ENCODE measurements around the gene RNF133. TPM values are rescaled to one million over a fixed set of nuclear protein-coding genes. Genes with fewer than 3 reads are reported as not detected.

RNF133 gene, protein sequence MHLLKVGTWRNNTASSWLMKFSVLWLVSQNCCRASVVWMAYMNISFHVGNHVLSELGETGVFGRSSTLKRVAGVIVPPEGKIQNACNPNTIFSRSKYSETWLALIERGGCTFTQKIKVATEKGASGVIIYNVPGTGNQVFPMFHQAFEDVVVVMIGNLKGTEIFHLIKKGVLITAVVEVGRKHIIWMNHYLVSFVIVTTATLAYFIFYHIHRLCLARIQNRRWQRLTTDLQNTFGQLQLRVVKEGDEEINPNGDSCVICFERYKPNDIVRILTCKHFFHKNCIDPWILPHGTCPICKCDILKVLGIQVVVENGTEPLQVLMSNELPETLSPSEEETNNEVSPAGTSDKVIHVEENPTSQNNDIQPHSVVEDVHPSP
- total RNA-seq = 0.41 TPM

- DNase-seq (ENCODE audit: low spot score in 2 of 2) (no peak), FAIRE-seq (no peak)
Measured at GRCh38 chr7:122699017-122699416, at the start of gene RNF133. RNF133 (minus strand) TSS chr7:122699117; CDS start chr7:122698918, 199 bp downstream.

DNA sequence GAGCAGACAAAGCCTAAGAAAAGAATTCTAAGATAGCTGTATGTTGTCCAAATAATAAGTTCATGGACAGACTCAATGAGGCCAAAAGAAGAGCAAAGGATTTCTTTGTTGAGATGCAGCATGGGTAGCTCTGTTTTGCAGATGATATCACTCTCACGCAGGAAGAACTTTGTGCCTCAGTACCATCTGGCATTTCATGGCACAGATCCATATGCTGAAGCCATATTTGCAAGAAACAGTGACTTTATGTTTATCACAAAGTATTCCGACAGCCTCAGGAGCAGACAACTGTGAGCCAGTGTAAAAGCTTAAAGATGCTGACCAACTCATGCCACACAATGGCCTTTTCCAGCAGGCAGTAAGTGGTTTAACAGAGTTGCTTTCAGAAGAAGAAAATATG is 49.3 kb upstream of the RNF133 start:
- DNase-seq (ENCODE audit: low spot score in 2 of 2) (no peak), FAIRE-seq (no peak)

DNA sequence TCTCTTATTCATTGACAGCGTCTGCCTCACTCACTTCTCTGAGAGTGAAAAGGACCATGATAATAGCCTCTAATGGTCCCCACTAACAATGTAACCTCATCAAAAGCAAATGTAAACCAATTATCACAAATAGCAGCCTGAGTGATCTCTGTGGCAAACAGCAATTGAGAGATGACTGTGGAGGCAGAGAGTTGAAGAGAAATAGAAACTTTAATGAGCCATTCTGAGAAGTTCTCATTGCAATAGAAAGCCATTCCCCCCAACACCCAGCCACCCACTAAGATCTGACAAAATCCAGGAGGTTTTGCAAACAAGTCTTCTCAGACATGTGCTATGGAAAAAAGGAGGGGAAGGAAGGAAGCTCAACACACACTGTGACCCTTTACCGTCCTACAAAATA is 48.0 kb upstream of the RNF133 start:
- FAIRE-seq = no peak
- no peak for DNase-seq (ENCODE audit: low spot score in 2 of 2)

- DNase-seq (ENCODE audit: low spot score in 2 of 2) = no peak
Measured at GRCh38 chr7:122743211-122743610, 44.3 kb upstream of the RNF133 start.

DNA sequence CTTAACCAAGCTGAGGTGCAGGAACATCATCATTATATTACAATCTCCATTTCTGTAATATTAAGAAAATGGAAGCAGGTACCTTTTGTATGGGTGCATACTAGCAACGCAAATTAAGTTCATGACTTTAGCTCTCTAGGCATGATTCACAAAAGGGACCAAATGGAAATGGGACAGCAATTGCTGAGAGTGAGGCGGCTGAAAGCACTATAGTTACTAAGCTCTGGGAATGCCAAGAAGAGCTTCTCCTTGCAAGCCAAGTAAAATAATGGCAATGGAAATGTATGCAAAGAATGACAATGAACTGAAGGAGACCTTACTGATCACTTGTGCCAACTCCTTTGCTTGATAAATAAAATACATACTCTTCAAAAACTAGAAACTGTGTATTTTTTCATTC is 40.0 kb upstream of the RNF133 start:
- no peak for DNase-seq (ENCODE audit: low spot score in 2 of 2)
- no peak for FAIRE-seq

More at GRCh38 chr7:122743211-122743610, 44.3 kb upstream of the RNF133 start:
- FAIRE-seq = no peak

DNA sequence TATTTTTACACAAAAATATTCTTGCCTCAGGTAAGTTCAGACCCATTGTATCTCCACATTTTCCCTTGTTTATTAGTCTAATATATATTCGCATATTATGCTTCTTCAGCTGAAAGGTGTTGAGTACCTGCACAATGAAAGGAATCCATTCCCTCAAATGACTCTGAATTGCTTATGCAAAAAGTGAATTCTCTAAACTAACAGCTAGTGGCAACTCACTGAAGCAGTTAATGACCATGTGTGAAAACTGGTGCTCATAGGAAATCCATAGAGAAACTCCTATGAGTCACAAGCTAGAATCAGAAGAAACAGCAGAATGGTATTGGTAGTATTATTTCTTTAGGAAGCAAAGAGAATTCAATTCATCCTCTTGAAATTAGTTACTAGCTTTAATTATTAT is 37.3 kb upstream of the RNF133 start:
- DNase-seq (ENCODE audit: low spot score in 2 of 2) = no peak

GRCh38 chr7:122727759-122728158 is 28.8 kb upstream of the RNF133 start:
- no peak for FAIRE-seq
- DNase-seq (ENCODE audit: low spot score in 2 of 2) = no peak

More for the DNA sequence above, 37.3 kb upstream of the RNF133 start:
- FAIRE-seq = no peak

DNA sequence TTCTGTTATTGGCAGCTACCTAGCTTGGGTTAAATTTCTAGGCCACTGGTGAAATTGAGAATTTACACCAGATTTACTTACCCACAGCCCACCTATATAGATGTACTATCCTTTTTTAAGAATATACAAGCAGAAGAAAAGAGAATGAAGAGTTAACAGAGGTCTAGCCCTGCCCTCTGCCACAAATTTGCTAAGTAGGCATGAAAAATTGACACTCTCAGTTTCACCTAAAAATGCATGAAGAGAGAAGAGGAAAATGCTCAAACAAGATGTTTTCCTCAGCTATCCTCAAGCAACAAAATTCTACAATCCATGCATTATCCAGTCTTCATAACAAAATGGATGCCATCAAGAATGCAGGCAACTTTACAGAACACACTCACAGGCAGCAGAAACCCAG is 28.4 kb upstream of the RNF133 start:
- FAIRE-seq (no peak), DNase-seq (ENCODE audit: low spot score in 2 of 2) (no peak)

DNA sequence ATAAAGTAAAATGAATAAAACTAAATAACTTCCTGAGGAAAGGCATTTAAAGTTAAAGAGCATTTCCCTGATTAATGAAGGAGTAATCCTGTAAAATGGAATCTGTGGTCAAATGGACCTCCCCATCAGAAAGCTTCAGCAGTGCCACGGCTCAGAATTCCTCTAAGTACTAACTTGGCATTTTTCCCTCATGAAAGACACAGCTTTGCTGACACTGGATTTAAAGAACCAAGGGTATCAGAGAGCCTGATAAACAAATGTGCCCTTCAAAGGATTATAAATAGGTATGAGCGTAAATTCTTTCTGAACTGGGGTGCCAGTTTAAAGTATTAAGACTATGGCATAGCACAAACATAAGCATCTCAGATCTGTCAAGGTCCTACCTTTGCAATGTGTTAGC is 28.0 kb upstream of the RNF133 start:
- DNase-seq (ENCODE audit: low spot score in 2 of 2) (no peak), FAIRE-seq (no peak)

DNA sequence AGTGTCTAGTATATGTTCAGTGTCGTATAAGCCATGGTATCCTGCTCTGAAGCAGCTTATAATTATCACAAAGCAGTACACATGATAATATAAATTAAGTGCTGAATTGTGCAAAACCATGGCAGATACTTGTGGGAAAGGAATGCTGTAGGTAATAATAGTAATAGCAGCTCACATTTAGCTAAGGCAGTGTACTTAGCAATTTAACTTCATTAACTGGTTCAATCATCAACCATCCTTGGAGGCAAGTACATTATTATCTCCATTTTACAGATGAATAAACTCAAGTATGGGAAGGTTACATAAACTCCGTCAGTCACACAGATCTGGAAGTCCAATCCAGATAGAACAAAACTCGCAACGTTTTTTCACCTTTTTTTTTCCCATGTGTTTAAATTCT is 25.4 kb upstream of the RNF133 start:
- DNase-seq (ENCODE audit: low spot score in 2 of 2) (no peak), FAIRE-seq (no peak)

DNA sequence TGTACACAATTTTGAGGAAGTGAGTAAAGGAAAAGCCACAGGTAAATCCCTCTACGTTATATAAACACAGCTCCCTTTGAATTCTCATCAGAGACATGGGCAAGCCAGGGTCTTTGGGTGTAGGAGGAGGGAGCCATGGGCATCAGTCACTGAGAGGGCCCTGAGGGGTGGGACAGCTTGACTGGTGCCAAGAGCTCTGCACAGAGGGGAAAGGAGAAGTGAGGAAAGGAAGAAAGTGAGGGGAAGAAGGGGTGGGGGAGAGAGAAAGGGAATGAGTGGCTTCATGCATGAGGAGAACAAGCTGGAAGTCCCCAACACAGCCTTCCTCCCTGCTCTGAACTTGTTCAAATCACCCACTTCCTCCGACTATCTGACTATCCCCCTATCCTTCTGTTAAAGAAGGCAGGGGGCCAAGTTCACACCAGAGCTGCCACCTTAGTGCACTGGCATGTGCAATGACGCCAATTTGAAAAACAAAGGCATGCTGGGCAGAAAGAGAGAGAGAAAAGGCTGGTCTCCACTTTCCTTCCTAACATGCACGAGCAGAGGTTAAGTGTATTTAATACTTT is 20.2 kb upstream of the RNF133 start:
- FAIRE-seq (no peak), DNase-seq (ENCODE audit: low spot score in 2 of 2) (no peak)

- FAIRE-seq (no peak), DNase-seq (ENCODE audit: low spot score in 2 of 2) (no peak)
Measured at GRCh38 chr7:122717356-122718089, 18.6 kb upstream of the RNF133 start.

DNA sequence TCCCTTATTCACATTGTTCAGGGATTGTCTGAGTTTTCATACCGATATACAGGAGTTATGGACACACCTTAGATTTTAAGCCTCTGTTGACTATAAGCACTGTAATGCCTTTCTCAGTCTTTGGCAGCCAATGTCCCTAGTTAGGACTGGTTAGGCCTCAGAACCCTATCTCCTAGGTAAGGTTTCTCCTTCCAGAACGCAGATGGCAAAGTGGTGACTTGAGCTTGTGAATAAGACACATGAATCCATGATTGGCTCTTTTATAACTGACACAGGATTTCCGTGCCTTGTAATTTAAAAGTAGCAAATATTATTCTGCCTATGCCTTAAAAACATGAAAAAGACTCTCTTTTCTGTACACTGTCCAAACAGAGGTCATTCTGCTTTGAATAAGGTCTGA is 16.3 kb upstream of the RNF133 start:
- DNase-seq (ENCODE audit: low spot score in 2 of 2) (no peak), FAIRE-seq (no peak)

DNA sequence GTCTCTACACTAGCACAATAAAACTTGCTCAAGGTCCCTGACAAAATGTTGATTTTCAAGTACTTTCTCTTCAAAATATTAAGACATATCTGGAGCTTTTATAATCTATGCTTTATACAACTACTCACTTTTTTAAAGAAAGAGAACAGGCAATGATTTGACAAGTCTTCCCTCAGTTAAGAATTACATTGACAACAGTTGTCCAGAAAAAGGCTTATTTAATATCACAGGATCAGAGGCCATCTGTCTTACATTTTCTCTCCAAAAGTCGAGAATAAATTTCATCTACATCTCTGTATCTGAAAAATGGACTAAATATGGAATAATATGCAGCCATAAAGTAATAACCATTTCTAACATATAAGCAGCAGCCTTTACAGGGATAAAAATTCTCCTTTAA is 12.0 kb upstream of the RNF133 start:
- DNase-seq (ENCODE audit: low spot score in 2 of 2) (no peak), FAIRE-seq (no peak)

DNA sequence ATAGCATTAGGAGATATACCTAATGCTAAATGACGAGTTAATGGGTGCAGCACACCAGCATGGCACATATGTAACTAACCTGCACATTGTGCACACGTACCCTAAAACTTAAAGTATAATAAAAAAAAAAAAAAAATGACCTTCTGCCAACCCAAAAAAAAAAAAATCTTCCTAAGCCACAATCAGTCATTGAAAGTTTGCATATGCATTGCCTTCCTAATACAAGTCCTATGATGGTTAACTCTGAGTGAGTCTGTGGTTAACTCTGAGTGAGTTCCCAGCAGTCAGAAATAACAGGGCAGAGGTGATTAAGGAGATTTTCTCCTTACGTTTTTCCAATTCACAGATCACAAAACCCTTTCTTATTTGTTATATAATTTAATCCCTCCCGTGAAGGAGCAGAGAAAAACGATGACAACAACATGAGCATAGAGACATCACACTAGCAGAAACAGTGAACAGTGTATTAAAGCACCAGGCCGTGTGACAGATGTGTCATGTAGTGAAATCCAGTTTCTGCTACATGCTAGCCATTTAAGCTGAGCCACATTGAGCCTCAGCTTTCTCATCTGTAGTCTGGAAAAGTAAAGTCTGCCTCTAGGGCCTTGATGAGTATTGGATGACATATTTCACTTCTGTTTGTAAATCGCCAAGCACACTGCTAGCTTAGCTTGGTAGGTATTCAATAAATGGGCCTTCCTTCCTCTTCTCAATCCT is 11.2 kb upstream of the RNF133 start:
- FAIRE-seq (no peak), DNase-seq (ENCODE audit: low spot score in 2 of 2) (no peak)

DNA sequence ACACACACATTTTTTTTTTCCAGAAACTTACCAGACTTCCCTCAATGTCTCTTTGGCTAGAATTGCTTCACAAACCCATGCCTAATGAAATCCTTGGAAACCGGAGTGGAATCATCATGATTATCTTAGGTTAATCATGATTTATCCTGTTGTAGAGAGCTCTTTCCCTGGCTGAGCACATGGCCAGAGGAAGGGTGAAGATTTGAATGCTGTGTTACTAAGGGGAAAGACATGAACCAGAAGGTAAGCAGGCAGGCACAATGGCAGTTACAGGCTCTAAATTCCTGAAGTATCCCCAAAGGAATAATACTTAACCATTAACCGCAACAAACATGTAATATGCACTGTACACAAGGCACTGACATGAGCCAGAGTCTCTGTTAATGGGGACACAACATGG is 7.9 kb upstream of the RNF133 start:
- FAIRE-seq = no peak

DNA sequence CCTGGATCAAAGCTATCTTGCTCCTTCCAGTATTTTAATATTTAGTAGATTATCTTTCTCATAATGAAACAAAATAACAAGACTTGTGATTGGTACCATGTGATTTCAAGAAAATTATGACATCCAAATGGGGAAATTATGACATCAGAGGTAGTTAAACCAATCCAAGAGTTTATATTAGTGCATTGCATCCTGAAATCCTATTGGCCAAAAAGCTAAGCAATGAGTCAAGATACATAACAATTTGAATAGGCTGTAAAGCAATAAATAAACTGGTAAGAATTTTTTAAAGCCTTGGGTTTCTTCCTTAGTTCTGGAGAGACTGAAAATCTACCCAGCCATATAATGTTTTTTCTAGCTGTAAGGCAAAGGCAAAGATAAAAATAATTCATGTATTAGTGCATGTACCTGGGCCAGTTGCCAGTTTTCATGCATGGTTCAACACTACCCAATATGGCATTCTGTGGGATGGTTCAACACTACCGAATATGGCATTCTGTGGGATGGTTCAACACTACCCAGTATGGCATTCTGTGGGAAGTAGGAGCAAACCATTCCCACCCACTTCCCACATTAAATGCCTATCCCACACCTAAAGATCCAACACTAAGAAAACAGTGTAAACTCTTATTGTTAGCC is 4.1 kb upstream of the RNF133 start, which contains the start of gene RNF148:
Gene RNF148, minus strand, starts transcription at position 51 of the 639 bp plus-strand sequence. CDS start 172 bp downstream, outside the sequence.
- FAIRE-seq = no peak
- no peak for DNase-seq (ENCODE audit: low spot score in 2 of 2)

More for the DNA sequence above, 7.9 kb upstream of the RNF133 start:
- no peak for DNase-seq (ENCODE audit: low spot score in 2 of 2)

DNA sequence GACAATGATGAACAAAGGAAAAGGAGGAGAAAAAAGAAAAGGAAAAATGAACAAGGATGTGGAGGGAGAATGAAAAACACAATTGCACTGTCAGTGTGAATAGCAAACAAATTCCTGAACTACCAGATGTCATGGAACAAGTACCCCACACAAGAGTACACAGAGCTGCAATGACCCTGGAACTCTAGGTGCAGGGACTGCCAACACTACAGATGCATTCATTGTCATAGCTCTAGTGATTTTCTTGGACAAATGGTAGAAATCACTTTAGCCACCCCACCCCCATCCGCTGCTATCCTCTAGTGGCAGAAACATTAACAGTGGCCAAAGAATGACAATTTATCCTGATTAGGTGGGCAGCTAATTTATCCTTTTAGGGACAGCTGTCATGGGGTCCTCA is 3.1 kb downstream of the RNF133 start:
- DNase-seq (ENCODE audit: low spot score in 2 of 2) (no peak), FAIRE-seq (no peak)

GRCh38 chr7:122694697-122695096 is 4.2 kb downstream of the RNF133 start:
- FAIRE-seq (no peak), DNase-seq (ENCODE audit: low spot score in 2 of 2) (no peak)

- DNase-seq (ENCODE audit: low spot score in 2 of 2) (no peak), FAIRE-seq (no peak)
Measured at GRCh38 chr7:122692769-122693309, 6.1 kb downstream of the RNF133 start.

Data from frontal cortex (tissue), 4 donors.